NCI-H526 treated with DMSO at 0.1 percent for 48 hours (cell line): ENCODE results near the gene RAPGEF4.

Source experiments
- DNase-seq: peaks from one replicate; lab custom pipeline; 2025; lab: John Stamatoyannopoulos, UW

The RAPGEF4 gene

DNA sequence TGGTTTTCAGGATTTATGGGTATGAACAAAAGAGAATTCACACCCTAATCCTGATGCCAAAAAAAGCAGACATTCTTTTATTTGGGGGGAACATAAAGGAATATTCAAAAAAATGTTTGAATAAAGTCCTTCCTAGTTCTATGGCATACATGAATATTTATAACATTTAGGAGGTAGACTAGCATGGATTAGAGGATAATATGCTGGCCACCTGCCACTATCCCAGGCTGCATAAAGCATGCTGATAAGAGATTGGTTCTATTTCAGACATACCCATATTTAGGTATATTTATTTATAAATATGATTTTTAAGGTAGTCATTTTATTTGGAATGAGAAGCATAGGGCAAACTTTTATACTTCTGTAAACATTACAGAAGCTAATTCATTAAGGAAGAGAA is 305.1 kb downstream of the RAPGEF4 start:
- DNase-seq = no peak

GRCh38 chr2:173043476-173043875 is 307.8 kb downstream of the RAPGEF4 start:
- no peak for DNase-seq

DNA sequence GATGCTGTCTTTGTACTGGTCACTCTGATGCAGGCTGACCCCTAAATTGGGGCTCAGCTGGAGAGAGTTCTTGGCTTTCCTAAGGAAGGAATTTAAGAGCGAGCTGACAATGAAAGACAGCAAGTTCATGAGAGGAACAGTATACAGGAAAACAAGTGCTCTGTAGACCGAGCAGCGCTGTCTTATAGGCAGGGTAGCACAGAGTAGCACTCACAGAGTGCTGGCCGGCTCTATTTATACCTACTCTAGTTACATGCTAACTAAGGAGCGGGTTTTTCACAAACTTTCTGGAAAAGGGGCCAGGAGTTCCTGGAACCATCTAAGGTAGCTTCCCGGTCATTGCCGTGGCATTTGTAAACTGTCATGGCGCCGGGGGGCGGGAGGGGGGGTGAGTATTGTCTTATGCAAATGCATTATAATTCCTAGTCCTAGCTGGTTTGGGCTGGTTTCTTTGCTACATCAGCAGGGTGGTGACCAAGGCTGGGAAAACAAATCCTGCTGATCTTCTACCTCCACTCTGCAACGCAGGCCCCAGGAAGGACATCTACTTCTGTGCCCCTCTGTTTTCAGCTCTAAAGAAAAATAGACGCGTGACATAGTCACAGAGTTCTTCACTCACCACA is 308.4 kb downstream of the RAPGEF4 start:
- DNase-seq = no peak

DNA sequence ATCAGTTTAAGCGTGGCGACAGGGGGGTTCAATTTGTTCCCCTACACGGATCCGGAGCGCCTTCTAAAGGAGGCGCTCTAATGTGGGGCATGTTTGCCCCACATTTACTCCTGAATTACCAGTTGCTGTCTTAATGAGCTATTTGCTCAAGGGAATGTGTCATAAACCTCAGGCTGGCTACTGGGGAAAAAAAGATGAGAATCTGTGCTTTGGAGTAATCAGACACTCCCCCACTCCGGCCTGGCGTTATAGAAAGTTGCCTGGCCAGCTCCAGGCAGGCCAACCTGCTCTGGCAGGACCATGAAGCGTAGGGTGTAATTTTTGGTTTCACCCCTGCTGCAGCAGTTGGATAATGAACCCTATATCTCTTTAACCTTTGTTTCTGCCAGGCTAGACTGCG is 309.0 kb downstream of the RAPGEF4 start:
- no peak for DNase-seq

GRCh38 chr2:173045181-173045580 is 309.5 kb downstream of the RAPGEF4 start:
- no peak for DNase-seq

DNA sequence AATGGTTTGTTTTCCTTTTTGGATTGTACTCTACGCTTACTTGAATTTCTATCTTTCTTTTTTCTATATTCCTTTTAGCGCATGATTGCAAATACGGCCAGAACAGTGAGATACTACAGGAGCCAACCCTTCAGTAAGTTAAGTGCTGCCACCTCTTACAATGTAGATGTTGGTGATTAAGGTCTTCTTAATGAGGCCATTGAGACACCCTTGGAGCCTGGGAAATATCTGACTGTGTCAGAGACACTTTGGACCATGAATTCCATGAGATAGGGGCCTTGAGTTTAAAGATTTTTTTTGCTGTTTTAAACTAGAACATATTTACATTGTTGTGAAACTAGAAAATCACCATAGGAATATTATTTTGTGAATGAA is 312.9 kb downstream of the RAPGEF4 start:
- no peak for DNase-seq

DNA sequence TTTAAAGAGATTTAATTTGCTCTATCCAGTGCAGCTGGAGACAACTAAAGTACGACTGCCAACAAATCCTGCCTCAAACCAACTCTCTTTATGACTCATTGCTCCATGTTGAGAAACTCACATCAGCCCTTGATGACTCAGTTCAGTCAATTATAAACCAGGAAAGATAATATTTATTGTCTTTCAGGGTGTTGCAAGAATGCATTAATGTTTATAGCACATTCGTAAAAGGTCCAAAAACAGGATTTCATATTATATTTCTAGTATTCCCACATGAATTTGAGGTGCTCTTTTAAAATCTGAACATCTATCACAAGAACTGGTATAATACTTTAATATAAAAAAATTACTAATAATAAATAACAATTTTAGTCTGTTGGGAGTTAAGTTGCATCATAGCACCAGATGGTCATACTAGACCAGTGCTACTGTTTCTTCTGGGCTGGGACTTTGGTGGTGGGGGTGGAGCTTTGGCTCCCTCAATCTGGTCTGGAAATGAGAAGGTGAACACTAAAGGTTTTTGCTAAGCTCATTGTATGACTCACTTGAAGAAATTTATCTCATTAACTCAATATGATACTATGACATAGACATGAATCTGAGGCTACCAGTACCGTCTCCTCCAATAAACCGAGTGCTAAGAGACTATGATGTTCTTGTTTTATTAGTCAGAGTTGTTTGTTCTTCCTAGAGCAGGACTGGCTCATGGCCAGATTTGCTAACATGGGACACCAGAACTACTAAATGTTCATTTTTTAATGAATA is 313.4 kb downstream of the RAPGEF4 start:
- DNase-seq = no peak

- DNase-seq = no peak
These were observed 314.2 kb downstream of the RAPGEF4 start for GRCh38 chr2:173049831-173050230.

- no peak for DNase-seq
These were observed 315.0 kb downstream of the RAPGEF4 start for GRCh38 chr2:173050684-173051083.

- no peak for DNase-seq
These were observed 316.0 kb downstream of the RAPGEF4 start for GRCh38 chr2:173051463-173052215.

DNA sequence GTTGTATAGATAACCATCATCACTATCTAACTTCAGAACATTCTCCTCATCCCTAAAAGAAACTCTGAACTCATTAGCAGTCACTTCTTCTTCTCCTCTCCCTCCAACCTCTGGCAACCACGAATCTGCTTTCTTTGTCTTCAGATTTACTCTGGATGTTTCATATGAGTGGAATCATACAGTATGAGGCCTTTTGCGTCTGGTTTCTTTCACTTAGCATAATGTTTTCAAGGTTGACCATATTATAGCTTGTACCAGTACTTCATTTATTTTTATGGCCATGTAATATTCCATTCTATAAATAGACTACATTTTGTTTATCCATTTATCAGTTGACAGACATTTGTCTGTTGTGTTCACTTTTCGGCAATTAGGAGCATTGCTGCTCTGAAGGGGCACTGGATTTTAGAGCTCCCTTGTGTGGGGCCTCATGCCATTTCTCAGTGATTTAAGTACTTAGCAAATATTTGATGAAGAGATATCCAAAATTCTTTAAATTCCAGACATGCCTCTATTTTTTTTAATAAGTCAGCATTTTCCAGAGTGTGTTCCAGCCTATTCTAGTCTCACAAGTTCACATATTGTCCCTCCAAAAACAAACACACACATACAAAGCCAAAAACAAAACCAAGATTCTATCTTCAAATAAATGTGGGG is 317.5 kb downstream of the RAPGEF4 start:
- no peak for DNase-seq

DNA sequence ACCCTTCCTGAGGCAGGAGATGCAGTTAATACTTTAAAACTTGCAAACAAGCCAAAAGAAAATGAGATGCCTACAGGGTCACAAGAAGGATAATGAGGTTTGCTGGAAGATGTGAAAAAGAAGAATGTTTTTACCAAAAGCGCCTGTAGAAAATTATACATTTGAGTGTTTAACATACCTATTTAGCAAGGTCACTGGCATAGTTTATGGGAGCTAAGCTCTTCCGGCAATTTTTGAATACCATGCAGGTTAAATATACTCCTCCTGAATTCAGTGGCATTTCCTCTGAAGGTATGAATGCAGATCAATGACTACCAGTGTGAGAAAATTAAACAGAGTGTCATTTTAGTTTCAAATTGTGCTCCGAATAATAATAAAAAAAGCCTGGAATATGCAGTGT is 318.8 kb downstream of the RAPGEF4 start:
- no peak for DNase-seq

DNA sequence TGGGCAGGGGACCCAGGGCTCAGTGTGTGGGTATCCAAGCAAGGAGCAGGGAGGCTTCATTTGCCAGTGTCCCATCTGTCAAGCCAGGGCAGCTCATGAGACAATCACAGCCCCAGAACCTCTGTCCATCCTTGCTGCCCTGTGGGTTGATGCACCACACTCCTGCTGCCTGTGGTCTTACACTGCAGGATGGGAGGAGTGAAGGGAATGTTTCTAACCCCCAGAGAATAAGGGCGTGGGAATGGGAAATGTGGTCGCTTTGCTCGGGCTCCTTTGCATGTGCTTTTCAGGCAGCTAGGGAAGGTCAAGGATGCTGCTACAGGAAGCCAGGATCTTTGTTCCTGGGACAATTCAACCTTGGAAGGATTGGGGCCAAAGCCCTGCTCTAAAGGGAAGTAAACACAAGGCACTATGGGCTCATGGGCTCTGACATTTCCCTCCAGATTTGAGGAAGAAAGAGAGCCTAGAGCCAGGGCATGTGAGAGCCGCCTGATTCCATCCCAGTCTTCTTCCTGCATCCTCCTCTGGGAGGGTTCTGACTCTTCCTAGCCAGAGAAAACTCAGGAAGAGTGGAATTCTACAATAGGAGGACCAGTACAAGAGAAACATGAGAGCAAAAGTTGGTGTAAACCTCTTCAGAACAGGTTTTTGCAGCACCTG is 321.2 kb downstream of the RAPGEF4 start:
- no peak for DNase-seq

- DNase-seq = no peak
These were observed 322.5 kb downstream of the RAPGEF4 start for GRCh38 chr2:173058097-173058496.

- no peak for DNase-seq
These were observed 323.0 kb downstream of the RAPGEF4 start for GRCh38 chr2:173058673-173059072.

GRCh38 chr2:173059292-173059691 is 323.6 kb downstream of the RAPGEF4 start:
- DNase-seq = no peak

GRCh38 chr2:173059971-173060461 is 324.4 kb downstream of the RAPGEF4 start:
- no peak for DNase-seq

GRCh38 chr2:173062801-173063200 is 327.2 kb downstream of the RAPGEF4 start:
- DNase-seq = no peak

DNA sequence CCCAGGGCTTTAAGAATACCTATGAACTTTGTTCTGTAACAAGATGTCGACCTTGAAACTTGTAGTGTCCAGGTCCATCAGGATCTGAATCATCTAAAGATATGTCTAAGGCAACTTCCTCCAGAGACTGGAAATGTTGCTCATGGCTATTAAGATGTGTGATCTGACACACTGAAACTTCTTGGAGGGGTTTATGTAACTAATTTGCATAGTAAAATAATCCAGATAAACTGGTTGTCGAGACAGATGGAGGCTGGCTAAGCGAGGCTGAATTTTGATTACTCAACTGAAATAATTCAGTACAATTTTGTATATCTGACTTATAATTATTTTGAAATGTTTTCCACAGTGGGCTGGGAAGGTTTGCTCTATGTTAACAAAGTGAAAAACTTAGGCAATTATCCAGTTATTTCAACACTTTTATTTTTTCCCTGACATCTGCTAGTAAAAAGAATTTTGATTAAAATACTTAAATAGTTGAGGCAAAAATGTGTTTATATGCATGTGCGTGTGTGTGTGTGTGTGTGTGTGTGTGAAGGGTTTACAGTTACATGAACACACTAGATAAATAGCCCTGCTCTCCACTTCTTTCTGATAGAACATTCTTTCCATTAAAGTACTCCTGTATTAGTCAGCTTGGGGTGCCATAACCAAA is 328.6 kb downstream of the RAPGEF4 start:
- DNase-seq = no peak

GRCh38 chr2:173066887-173067676 is 331.4 kb downstream of the RAPGEF4 start:
- no peak for DNase-seq
